Activated naive CD4-positive, alpha-beta T cell treated with anti-CD3 and anti-CD28 coated beads, Interleukin-2, amount 50 U/mL, for 24 hours (primary cell): ENCODE measurements around the gene SPAG8.
A peak's percentile ranks its signal among the peaks of the same experiment; 100 is the strongest.

Source experiments
- H3K27ac Mint-ChIP-seq: one replicate; pipeline ENCODE4 v1.8.0; 2021; ENCODE audit warnings: mild to moderate bottlenecking, mixed read lengths
- H3K27me3 Mint-ChIP-seq: one replicate; pipeline ENCODE4 v1.8.0; 2021; ENCODE audit warnings: mixed read lengths
- H3K36me3 Mint-ChIP-seq: one replicate; pipeline ENCODE4 v1.8.0; 2021; ENCODE audit warnings: mixed read lengths
- H3K4me1 Mint-ChIP-seq: one replicate; pipeline ENCODE4 v1.8.0; 2021; ENCODE audit warnings: mixed read lengths
- H3K4me3 Mint-ChIP-seq: one replicate; pipeline ENCODE4 v1.8.0; 2021; ENCODE audit warnings: mild to moderate bottlenecking, mixed read lengths
- H3K9me3 Mint-ChIP-seq: one replicate; pipeline ENCODE4 v1.8.0; 2021; ENCODE audit warnings: mixed read lengths

The SPAG8 gene

GRCh38 chr9:35798658-35799374, 13.2 kb downstream of the SPAG8 start:
- Mint-ChIP-seq H3K27me3 (no peaks in the 10 kb centered on the region), H3K36me3 (peaks cover 12% of the 10 kb centered on the region), H3K9me3 (no peaks in the 10 kb centered on the region), H3K4me3 (no peak overlapping the region), H3K4me1 (peaks cover 29% of the 10 kb centered on the region), H3K27ac (peak overlapping the region; percentile 96)

- H3K27ac Mint-ChIP-seq: peak overlapping the region; percentile 82
- peaks cover 34% of the 10 kb centered on the region for H3K4me1 Mint-ChIP-seq
- H3K4me3 Mint-ChIP-seq: no peak overlapping the region
- H3K9me3 Mint-ChIP-seq: no peaks in the 10 kb centered on the region
- no peaks in the 10 kb centered on the region for H3K27me3 Mint-ChIP-seq
- H3K36me3 Mint-ChIP-seq: peaks cover 12% of the 10 kb centered on the region
Observed at GRCh38 chr9:35797311-35798109, 14.6 kb downstream of the SPAG8 start.

GRCh38 chr9:35795695-35796094, 16.4 kb downstream of the SPAG8 start:
- Mint-ChIP-seq H3K9me3 (no peaks in the 10 kb centered on the region), H3K4me3 (no peak overlapping the region), H3K4me1 (peaks cover 34% of the 10 kb centered on the region), H3K27ac (no peak overlapping the region), H3K27me3 (no peaks in the 10 kb centered on the region), H3K36me3 (peaks cover 6% of the 10 kb centered on the region)

- Mint-ChIP-seq H3K27ac (no peak overlapping the region), H3K4me1 (peaks cover 32% of the 10 kb centered on the region), H3K9me3 (no peaks in the 10 kb centered on the region), H3K36me3 (peaks cover 5% of the 10 kb centered on the region), H3K4me3 (no peak overlapping the region), H3K27me3 (no peaks in the 10 kb centered on the region)
Observed at GRCh38 chr9:35793461-35793860, 18.6 kb downstream of the SPAG8 start.

- no peak overlapping the region for H3K27ac Mint-ChIP-seq
- H3K4me1 Mint-ChIP-seq: peaks cover 26% of the 10 kb centered on the region
- H3K9me3 Mint-ChIP-seq: no peaks in the 10 kb centered on the region
- no peak overlapping the region for H3K4me3 Mint-ChIP-seq
- H3K27me3 Mint-ChIP-seq: no peaks in the 10 kb centered on the region
- peaks cover 5% of the 10 kb centered on the region for H3K36me3 Mint-ChIP-seq
Observed at GRCh38 chr9:35792826-35793225, 19.2 kb downstream of the SPAG8 start.

- peaks cover 22% of the 10 kb centered on the region for H3K4me1 Mint-ChIP-seq
- H3K36me3 Mint-ChIP-seq: peaks cover 5% of the 10 kb centered on the region
- H3K27me3 Mint-ChIP-seq: no peaks in the 10 kb centered on the region
- H3K27ac Mint-ChIP-seq: no peak overlapping the region
- H3K4me3 Mint-ChIP-seq: no peak overlapping the region
- H3K9me3 Mint-ChIP-seq: no peaks in the 10 kb centered on the region
Observed at GRCh38 chr9:35792024-35792813, 19.8 kb downstream of the SPAG8 start.

GRCh38 chr9:35791297-35791921, 20.7 kb downstream of the SPAG8 start, which contains the start of gene NPR2:
TSS of gene NPR2 (plus strand) at chr9:35791591. CDS start at chr9:35792409, 818 bp downstream.
- Mint-ChIP-seq H3K27me3 (no peaks in the 10 kb centered on the region), H3K4me1 (peaks cover 17% of the 10 kb centered on the region), H3K36me3 (peaks cover 5% of the 10 kb centered on the region), H3K27ac (no peak within 1 kb of the TSS), H3K9me3 (no peaks in the 10 kb centered on the region), H3K4me3 (no peak within 1 kb of the TSS)

- Mint-ChIP-seq H3K4me1 (peaks cover 17% of the 10 kb centered on the region), H3K4me3 (no peak overlapping the region), H3K36me3 (peaks cover 9% of the 10 kb centered on the region), H3K9me3 (no peaks in the 10 kb centered on the region), H3K27me3 (no peaks in the 10 kb centered on the region), H3K27ac (no peak overlapping the region)
Observed at GRCh38 chr9:35790385-35791296, 21.4 kb downstream of the SPAG8 start.

GRCh38 chr9:35790025-35790384, 22.1 kb downstream of the SPAG8 start:
- H3K4me3 Mint-ChIP-seq: no peak overlapping the region
- H3K27ac Mint-ChIP-seq: no peak overlapping the region
- peaks cover 6% of the 10 kb centered on the region for H3K36me3 Mint-ChIP-seq
- H3K27me3 Mint-ChIP-seq: no peaks in the 10 kb centered on the region
- H3K9me3 Mint-ChIP-seq: no peaks in the 10 kb centered on the region
- peaks cover 17% of the 10 kb centered on the region for H3K4me1 Mint-ChIP-seq

- H3K4me1 Mint-ChIP-seq: peaks cover 16% of the 10 kb centered on the region
- H3K36me3 Mint-ChIP-seq: peaks cover 6% of the 10 kb centered on the region
- H3K27ac Mint-ChIP-seq: no peak overlapping the region
- H3K9me3 Mint-ChIP-seq: no peaks in the 10 kb centered on the region
- H3K27me3 Mint-ChIP-seq: no peaks in the 10 kb centered on the region
- no peak overlapping the region for H3K4me3 Mint-ChIP-seq
Observed at GRCh38 chr9:35789541-35789940, 22.5 kb downstream of the SPAG8 start.

- H3K4me3 Mint-ChIP-seq: no peak overlapping the region
- H3K27ac Mint-ChIP-seq: no peak overlapping the region
- no peaks in the 10 kb centered on the region for H3K9me3 Mint-ChIP-seq
- no peaks in the 10 kb centered on the region for H3K27me3 Mint-ChIP-seq
- H3K4me1 Mint-ChIP-seq: no peaks in the 10 kb centered on the region
- peaks cover 11% of the 10 kb centered on the region for H3K36me3 Mint-ChIP-seq
Observed at GRCh38 chr9:35783418-35783817, 28.6 kb downstream of the SPAG8 start.

- Mint-ChIP-seq H3K4me3 (no peak overlapping the region), H3K27ac (no peak overlapping the region), H3K9me3 (no peaks in the 10 kb centered on the region), H3K36me3 (peaks cover 8% of the 10 kb centered on the region), H3K27me3 (no peaks in the 10 kb centered on the region), H3K4me1 (no peaks in the 10 kb centered on the region)
Observed at GRCh38 chr9:35781066-35781465, 31.0 kb downstream of the SPAG8 start.

- H3K27me3 Mint-ChIP-seq: no peaks in the 10 kb centered on the region
- no peak overlapping the region for H3K4me3 Mint-ChIP-seq
- peaks cover 3% of the 10 kb centered on the region for H3K4me1 Mint-ChIP-seq
- no peaks in the 10 kb centered on the region for H3K9me3 Mint-ChIP-seq
- peaks cover 8% of the 10 kb centered on the region for H3K36me3 Mint-ChIP-seq
- H3K27ac Mint-ChIP-seq: no peak overlapping the region
Observed at GRCh38 chr9:35778496-35778895, 33.6 kb downstream of the SPAG8 start.

GRCh38 chr9:35776018-35776417, 36.0 kb downstream of the SPAG8 start:
- Mint-ChIP-seq H3K9me3 (no peaks in the 10 kb centered on the region), H3K27me3 (no peaks in the 10 kb centered on the region), H3K4me3 (no peak overlapping the region), H3K4me1 (peaks cover 3% of the 10 kb centered on the region), H3K36me3 (peaks cover 4% of the 10 kb centered on the region), H3K27ac (no peak overlapping the region)
